HG02885 (cell line): ENCODE measurements around the gene PNMT.
"Not testable (repeated sequence)": the region's sequence is repeated elsewhere in the genome, so short reads cannot be mapped to it uniquely, and the experiment has no call there.

Experiments used
- ATAC-seq: cut with Tn5 transposase; IDR thresholded peaks from one replicate; pipeline ENCODE4 v1.9.1; 2021; ENCODE audit warnings: mild to moderate bottlenecking; ENCODE audit not compliant: unreplicated experiment, poor library complexity

The PNMT gene

DNA sequence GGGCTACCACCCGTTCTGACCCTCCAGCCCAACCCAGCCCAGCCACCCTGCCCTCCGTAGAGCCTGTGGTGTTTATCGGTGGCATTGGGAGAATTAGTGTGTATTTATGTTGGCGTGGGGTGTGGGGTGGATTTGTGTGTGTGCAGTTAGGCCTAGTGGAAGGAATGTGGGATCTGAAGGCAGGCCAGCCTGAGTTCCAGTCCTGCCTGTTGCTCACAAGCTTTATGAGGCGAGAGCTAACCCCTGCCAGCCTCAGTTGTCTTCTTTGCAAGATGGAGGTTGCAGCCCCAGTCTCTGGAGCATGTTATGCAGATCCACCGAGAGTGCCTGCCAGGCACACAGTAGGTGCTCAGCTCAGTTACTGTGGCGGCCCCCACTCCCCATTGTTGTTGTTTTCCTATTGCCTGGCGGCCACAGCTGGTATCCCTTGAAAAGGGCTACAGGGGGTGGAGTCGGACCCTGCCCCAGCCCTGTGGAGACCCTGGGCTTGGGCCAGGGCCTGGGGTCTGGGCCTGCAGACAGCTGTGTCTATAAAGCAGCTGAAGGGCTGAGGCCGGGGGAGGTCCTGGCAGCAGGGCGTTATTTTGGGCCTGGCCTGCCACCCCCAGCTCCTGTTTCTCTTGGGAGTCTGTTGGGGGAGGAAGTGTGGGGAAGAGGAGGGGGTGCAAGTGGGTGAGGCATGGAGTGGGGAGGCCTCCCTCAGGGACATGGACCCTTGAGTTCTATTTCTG is 36.7 kb downstream of the PNMT start:
- no peak for ATAC-seq

DNA sequence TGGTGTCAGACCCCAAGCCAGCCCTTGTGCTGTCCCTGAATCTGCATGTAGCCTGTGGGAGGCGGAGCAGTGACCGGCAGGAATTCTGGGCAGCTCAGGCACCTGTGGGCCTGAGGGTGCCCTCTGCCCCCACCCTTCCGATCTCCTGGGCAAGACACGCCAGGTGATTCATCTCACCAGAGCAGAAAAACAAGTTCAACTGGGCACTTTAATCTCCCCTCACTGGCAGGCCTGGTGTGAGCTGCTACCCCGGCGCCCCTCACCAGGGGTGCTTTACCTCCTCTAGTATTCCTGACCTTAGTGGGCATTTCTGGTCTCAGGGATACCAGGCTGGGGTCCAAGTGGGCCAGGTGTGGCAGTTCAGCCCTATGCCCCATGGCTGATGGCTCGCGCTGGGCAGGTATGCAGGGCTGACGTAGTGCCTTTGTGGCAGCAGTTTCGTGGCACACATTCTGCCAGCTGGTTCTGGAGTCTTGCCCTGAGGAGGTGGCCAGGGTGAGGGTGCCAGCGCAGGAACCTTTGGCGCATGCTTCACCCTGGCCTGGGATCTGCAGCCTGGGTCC is 37.6 kb downstream of the PNMT start:
- no peak for ATAC-seq

- no peak for ATAC-seq
Measured at GRCh38 chr17:39706383-39706782, 38.1 kb downstream of the PNMT start.

DNA sequence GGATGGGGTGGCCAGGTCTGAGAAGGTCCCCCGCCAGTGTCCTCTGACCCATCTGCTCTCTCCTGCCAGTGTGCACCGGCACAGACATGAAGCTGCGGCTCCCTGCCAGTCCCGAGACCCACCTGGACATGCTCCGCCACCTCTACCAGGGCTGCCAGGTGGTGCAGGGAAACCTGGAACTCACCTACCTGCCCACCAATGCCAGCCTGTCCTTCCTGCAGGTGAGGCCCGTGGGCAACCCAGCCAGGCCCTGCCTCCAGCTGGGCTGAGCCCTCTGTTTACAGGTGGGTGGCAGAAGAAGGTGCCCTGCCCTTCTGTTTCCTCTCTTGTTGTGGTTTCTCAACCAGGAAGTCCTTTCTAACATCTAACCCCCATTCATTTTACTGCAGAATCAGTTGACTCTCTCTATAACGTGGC is 38.7 kb downstream of the PNMT start:
- no peak for ATAC-seq

GRCh38 chr17:39709319-39709997 is 41.2 kb downstream of the PNMT start:
- ATAC-seq: no peak

DNA sequence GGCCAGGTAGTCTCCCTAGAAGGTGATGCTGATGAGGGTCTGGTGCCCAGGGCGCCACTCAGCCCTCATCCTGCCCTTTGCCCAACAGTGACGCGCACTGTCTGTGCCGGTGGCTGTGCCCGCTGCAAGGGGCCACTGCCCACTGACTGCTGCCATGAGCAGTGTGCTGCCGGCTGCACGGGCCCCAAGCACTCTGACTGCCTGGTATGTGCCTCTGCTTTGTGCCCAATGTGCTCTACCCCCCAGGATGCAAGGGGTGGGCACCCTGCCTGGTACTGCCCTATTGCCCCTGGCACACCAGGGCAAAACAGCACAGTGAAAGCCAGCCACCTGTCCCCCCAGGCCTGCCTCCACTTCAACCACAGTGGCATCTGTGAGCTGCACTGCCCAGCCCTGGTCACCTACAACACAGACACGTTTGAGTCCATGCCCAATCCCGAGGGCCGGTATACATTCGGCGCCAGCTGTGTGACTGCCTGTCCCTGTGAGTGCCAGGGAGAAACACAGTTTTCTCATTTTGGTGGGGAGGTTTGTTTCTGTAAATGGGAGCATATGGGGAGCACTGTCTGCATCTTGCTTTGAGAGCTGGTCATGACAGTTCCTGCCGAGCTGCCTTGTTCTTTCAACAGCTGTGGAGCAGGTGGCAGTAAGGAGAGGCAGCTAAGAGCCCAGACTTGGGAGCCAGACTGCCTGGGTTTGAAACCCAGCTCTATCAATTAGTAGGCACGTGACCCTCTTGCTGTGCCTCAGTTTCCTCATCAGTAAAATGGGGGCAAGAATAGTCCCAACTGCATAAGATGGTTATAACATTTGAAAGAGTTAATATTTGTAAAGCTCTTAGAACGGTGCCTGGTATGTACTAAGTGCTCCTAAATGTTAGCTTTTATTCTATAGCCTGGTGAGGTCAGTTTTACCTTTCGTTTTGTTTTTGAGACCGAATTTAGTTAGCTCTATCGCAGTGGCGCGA is 42.0 kb downstream of the PNMT start:
- no peak for ATAC-seq

DNA sequence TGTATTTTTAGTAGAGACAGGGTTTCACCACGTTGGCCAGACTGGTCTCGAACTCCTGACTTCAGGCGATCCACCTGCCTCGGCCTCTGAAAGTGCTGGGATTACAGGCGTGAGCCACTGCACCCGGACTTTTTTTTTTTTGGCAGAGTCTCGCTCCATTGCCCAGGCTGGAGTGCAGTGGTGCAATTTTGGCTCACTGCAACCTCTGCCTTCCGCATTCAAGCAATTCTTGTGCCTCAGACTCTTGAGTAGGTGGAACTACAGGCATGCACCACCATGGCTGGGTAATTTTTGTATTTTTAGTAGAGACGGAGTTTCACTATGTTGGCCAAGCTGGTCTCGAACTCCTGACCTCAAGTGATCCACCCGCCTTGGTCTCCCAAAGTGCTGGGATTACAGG is 42.8 kb downstream of the PNMT start:
- not testable (repeated sequence) for ATAC-seq

- ATAC-seq: no peak
Measured at GRCh38 chr17:39711851-39712250, 43.6 kb downstream of the PNMT start.

DNA sequence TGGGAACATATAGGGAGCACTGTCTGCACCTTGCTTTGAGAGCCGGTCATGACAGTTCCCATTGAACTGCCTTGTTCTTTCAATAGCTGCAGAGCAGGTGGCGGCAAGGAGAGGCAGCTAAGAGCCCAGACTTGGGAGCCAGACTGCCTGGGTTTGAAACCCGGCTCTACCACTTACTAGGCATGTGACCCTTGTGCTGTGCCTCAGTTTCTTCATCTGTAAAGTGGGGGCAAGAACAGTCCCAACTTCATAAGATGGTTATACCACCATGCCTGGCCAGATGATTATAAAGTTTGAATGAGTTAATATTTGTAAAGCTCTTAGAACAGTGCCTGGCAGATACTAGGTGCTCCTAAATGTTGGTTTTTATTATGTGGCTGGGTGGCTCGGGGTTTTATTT is 46.0 kb downstream of the PNMT start:
- no peak for ATAC-seq

DNA sequence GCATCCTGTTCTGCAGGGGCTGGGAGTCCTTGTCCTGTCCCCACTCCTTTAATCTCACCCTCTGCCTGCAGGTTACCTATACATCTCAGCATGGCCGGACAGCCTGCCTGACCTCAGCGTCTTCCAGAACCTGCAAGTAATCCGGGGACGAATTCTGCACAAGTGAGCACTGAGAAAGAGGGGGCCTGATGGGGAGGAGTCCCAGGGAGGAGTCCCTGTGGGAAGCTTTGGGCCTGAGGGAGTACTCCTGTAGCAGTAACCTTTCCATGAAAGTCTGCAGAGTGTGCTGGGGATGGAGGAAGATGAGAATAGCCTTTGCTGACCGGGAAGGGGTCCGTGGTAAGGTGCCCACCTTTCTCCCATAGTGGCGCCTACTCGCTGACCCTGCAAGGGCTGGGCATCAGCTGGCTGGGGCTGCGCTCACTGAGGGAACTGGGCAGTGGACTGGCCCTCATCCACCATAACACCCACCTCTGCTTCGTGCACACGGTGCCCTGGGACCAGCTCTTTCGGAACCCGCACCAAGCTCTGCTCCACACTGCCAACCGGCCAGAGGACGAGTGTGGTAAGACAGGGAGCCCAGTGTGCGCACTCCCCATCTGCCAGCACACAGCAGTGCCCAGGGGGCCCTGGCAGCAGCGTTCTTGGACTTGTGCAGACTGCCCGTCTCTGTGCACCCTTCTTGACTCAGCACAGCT is 47.3 kb downstream of the PNMT start:
- no peak for ATAC-seq

DNA sequence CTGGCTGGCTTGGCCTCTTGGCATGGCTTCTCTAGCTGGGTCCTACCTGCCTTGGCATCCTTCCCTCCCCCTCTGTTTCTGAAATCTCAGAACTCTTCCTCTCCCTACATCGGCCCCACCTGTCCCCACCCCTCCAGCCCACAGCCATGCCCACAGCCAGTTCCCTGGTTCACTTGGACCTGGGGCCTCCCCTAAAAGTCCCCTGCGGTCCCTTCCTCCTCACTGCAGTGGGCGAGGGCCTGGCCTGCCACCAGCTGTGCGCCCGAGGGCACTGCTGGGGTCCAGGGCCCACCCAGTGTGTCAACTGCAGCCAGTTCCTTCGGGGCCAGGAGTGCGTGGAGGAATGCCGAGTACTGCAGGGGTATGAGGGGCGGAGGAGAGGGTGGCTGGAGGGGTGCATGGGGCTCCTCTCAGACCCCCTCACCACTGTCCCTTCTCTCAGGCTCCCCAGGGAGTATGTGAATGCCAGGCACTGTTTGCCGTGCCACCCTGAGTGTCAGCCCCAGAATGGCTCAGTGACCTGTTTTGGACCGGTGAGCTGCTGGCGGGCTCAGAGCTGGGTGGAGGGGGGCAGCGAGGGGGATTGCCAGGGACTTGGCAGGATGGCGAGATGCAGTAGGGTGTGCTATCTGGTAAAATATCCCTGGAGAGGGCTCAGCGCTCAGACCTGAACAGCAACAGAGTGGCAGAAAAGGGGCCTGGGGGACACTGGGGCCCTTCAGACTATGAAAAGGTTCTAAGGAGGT is 48.0 kb downstream of the PNMT start:
- no peak for ATAC-seq

GRCh38 chr17:39716879-39717536 is 48.8 kb downstream of the PNMT start:
- ATAC-seq: no peak

GRCh38 chr17:39717660-39718059 is 49.4 kb downstream of the PNMT start:
- no peak for ATAC-seq

DNA sequence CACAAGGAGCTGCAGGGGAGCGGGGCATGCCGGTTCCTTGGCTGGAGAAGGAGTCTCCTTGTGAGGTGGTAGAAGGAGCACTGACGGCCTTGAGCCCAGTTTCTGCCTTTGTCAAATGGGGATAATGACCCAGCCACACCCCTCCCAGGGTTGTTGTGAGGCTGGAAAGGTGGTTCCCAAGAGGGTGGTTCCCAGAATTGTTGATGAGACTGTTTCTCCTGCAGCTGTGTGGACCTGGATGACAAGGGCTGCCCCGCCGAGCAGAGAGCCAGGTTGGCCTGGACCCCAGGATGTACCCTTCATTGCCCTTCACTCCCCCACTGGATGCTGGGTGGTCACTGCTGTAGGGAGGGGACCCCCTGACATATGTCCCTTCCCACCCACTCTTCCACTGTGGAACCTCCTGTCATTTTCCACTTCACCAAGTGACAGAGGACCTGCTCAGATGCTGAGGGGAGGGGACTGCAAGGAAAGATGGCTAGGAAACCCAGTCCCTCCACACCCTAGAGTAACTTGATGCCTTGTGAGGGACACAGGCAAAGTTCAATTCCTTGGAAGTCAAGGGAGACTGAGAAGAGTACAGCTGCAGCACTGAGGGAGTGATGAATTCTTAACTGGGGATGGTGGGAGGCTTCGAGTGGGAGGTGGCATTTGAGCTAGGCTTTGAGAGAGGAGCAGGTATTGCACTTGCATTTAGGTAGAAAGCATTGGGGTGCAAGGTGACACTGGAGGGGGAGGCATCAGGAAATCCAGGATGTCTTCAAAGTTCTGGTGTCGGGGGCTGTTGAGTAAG is 51.5 kb downstream of the PNMT start:
- ATAC-seq: no peak
